GM21528 (cell line): ENCODE data around the gene RRH.
"Not testable (repeated sequence)": the region's sequence is repeated elsewhere in the genome, so short reads cannot be mapped to it uniquely, and the experiment has no call there.

Experiments used
- ATAC-seq: cut with Tn5 transposase; IDR thresholded peaks from one replicate; pipeline ENCODE4 v1.9.1; 2021; ENCODE audit warnings: mild to moderate bottlenecking, moderate library complexity; ENCODE audit not compliant: unreplicated experiment, low FRiP score

RRH gene

DNA sequence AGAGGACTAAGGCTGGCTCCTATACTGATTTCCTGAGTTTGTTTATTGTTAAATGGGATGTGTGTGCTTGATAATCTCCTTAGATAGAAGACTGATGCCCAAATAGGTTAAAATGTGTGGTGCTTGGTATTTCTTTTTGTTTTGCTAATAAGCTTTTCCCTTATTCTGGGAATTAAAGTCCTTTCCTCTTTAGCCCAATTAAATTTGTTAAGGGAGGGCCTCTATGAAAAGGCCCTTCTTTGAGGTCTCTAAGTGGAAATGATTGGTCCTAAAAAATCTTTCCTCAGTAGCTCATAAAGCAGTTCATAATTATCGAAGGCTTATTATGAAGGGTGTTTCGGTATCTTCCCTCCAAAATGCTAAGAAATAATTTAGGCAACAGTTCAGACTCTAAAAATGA lies at the start of gene RRH:
Gene RRH (plus strand): TSS at position 301 of the 400 bp plus-strand sequence. CDS start 56 bp downstream, at position 357.
- ATAC-seq: no peak

DNA sequence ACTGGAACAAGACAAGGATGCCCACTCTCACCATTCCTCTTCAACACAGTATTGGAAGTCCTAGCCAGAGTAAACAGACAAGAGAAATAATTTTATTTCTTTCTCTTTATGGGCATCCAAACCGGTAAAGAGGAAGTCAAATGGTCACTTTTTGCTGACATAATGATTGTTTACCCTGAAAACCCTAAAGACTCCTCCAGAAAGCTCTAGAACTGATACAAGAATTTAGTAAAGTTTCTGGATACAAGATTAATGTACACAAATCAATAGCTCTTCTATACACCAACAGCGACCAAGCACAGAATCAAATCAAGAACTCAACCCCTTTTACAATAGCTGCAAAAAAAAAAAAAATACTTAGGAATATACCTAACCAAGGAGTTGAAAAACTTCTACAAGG lies 45.7 kb upstream of the RRH start:
- not testable (repeated sequence) for ATAC-seq

GRCh38 chr4:109786846-109787245 lies 40.9 kb upstream of the RRH start:
- ATAC-seq: no peak

DNA sequence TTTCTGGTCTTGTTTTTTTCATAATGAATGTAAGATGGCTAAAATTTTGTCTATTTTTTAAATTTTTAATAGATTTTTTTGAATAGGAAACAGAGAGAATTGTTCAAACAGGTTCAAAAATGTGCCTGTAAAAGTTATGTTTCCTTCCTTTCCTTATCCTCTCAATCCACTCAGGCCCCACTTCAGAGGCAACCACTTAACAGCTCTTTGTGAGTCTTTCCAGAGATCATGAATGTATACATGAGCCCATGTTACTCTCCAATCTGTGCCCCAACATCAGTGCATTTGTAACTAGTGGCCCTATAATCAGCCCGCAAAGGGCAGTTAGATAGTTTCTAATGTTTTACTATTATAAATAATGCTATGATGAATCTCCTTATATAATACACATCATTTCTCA lies 40.0 kb upstream of the RRH start:
- no peak for ATAC-seq

DNA sequence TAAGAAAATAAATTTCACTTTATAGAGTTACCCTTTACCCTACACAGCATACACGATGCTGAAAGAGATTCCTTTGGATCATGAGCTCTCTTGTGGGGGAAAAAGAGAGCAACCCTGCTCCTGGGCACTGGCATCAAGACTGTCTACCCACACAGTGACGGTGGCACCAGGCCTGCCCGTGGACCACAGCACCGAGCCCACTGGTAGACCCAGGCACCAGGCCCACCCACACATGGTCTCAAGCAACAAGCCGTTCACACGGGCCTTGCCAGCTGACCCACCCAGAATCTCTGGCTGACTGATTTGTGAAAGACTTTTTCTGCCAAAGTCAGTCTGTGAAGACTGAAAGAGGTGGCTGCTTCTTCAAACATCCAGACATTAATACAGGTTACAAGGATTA lies 32.7 kb upstream of the RRH start:
- ATAC-seq: no peak

DNA sequence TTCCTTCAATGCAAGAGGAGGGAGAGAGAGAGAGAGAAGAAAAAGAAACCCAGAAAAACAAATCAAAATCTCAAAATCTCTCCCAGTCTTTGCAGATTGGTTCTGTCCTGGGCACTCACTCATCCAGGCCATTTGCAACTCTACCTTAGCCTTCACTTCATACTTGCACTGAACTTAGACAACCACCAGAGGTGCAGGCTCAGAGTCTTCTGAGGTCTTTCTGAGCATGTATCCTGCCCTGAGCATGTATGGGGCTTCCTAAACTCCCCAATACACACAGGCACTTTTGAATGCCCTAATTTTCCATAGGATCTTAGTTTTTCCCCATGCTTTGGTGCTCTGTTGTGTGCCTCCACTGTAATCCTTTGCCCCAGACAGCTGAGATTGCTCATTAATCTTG lies 28.9 kb upstream of the RRH start:
- ATAC-seq: no peak

GRCh38 chr4:109801099-109801789 lies 26.5 kb upstream of the RRH start:
- ATAC-seq: no peak

- ATAC-seq: no peak
Measured at GRCh38 chr4:109801895-109802319, 25.9 kb upstream of the RRH start, which contains the start of gene CFI. Gene CFI (minus strand): TSS chr4:109801999. CDS start chr4:109801971, 28 bp downstream.

GRCh38 chr4:109803924-109804571 lies 23.7 kb upstream of the RRH start:
- peak; percentile 68 for ATAC-seq

DNA sequence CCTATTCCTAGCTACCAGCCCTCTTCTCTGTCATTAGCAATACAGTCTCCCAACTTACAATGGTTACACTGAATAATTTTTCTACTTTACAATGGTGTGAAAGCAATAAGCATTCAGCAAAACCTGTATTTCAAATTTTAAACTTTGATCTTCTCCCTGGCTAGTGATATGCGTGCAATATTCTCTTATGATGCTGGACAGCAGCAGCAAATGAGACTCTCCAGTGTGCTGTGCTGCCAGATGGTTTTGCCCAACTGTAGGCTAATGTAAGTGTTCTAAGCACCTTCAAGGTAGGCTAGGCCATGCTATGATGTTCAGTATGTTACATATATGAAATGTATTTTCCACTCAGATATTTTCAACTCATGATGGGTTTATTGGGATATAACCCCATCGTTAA lies 18.1 kb upstream of the RRH start:
- ATAC-seq: no peak

DNA sequence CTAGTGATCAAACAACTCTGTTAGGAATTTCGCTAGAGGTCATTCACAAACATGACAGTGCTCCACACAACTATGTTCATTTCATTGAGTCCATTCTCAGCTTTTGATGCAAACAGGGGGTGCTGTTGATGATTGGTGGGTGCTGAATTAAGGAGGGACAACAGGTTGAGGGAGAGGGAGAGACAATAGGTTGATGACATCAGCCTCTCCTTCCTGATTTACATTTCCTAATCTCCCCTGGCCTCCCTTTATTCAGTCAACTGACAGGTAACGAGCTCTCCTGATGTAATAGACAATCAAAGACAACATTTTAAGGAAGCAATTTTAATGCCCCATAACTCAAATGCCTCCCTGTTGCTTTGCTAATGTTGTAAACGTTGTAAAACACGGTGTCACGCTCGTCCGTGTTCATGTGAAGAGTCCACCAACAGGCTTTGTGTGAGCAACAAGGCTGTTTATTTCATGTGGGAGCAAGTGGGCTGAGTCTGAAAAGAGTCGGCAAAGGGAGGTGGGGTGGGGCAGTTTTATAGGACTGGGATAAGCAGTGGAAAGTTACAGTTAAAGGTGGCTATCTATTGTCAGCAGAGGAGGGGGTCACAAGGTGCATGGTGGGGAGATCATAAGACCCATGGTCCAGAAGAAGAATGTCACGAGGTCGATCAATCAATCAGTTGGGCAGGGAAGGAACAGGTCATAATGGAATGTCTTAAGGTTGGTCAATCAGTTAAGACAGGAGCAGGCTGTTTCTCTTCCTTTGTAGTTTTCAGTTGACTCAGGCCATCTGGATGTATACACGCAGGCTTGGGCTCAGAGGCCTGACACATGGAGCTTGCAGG lies 17.0 kb upstream of the RRH start:
- no peak for ATAC-seq

GRCh38 chr4:109811707-109812106 lies 16.1 kb upstream of the RRH start:
- ATAC-seq: no peak

DNA sequence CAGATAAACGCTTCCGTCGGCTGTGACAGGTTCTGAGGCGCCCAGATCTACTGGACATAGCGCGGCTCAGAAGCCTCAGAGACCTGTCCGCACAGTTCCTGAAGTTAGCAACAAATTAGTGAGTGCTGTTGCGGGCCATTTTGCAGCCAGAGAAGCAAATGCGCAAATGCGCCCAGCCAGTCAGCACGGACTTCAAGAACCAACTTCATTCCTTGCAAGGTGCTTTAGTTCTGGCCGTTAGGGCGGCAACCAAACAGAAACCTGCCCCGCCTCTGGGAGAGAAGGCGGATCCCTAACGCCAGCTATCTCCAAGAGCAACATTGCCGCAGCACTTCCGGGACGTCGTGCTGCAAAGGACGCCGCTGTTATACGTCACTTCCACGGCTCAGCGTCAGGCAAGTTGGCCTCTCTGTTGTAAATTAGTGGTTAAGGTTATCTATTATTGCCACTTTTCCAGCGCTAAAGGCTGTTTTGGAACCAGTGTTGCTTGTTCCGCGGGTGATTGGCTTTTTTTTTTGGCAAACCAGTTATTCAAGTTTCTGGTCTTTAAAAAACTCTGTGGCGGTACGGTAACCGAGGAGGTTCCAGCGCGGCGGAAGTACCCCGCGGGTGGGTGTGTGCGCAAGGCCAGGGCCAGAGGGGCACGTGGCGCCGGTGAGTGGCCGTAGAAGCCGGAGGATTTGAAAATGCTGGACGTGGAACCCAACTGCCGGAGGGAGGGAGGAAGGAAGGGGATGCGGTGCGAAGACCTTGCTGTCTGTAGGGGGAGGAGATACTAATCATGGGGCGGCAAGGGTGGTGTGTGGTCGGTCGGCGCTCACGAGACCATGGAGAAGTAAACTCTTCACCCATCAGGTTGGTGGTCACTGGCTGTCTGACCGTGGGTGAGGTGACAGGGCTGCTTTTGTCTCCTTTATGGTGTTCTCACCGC lies 12.4 kb upstream of the RRH start, which contains the start of gene GAR1:
Gene GAR1 (plus strand): TSS at position 612 of the 931 bp plus-strand sequence. CDS start 403 bp downstream, outside the sequence.
- ATAC-seq: peak; percentile 100

- no peak for ATAC-seq
Measured at GRCh38 chr4:109816082-109816442, 11.7 kb upstream of the RRH start.

GRCh38 chr4:109816894-109817293 lies 10.9 kb upstream of the RRH start:
- ATAC-seq: no peak

DNA sequence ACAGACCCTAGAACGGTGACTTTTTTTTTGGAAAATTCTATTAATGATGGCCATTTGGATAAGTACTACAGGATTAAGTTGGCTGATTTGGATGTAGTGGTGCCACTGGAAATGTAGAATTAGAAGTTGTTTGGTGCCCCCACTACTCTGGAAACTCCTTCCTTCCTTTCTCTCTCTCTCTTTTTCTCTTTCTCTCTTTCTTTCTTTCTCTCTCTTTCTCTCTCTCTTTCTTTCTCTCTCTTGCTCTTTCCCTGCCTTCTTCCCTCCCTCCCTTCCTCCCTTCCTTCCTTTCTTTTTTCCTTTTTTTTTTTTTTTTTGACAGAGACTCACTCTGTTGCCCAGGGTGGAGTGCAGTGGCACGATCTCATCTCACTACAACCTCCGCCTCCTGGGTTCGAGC lies 9.5 kb upstream of the RRH start:
- no peak for ATAC-seq

- ATAC-seq: no peak
Measured at GRCh38 chr4:109820563-109820962, 7.2 kb upstream of the RRH start.

DNA sequence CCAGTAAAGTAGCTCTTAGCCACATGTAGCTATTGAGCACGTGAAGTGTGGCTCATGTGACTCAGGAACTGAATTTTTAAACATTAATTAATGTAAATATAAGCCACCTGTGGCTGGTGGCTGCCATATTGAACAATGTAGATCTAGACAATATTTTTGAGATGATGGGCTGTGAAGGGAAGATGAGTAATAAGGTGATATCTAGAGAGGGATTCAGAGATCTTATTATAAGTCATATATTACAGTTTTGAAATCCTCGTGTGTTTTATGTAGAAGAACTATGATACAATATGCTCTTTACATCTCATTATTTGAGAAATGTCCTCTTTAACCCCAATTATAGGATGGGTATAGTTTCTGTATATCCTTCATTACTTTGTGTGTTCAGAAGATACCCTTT lies 6.6 kb upstream of the RRH start:
- ATAC-seq: no peak

GRCh38 chr4:109826719-109827118 lies 1.1 kb upstream of the RRH start:
- ATAC-seq: no peak

DNA sequence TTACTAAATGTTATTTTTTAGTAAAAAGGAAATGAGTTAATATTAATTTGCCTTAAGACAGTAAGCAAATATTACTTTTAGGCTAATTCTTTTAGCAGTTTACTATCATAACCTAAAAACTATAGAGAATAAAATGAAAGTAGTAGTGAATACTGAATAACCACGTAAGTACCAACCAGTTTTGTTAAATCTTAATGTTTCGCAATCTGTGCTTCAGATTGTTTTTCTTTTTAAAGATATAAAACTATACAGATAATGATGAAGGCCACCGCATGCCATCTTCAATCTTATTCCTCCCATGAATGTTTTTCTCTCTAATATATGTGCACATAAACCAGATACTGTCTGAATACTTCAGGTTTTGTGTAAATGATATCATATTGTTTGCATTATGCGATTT lies 6.0 kb downstream of the RRH start:
- ATAC-seq: no peak
